GM10248 (cell line): ENCODE measurements around the gene THOC6.

ENCODE experiments used
- CTCF ChIA-PET: fragments of 300-600 bp; sonication (Branson Sonifier 250); formaldehyde crosslinking; extraction: SDS; loops from one replicate; lab custom pipeline; 2021; ENCODE audit warnings: antibody characterized with exemption; lab: Yijun Ruan, JAX
- POLR2A ChIA-PET: fragments of 350-650 bp; sonication (Branson Sonifier 250); formaldehyde crosslinking; extraction: SDS; loops from one replicate; lab custom pipeline; 2020; ENCODE audit warnings: antibody characterized with exemption; lab: Yijun Ruan, JAX
- DNase-seq: peaks from one replicate; pipeline ENCODE4 v3.0.0; 2012; ENCODE audit errors: extremely low spot score
- CTCF ChIP-seq: IDR thresholded peaks from 2 replicates; pipeline ENCODE4 v1.5.1; 2012; ENCODE audit warnings: mild to moderate bottlenecking, low read depth; ENCODE audit errors: extremely low read depth, missing control alignments, control extremely low read depth

Gene THOC6

GRCh38 chr16:3021449-3022207, 2.2 kb upstream of the THOC6 start:
- ChIA-PET CTCF (interaction anchor here (0.7 to 15.9 kb wide), 6 partner anchors 11 to 107 kb away, joined by 3 to 231 read pairs (median 8); no protein-coding TSS in a partner anchor), POLR2A (interaction anchor here (0.6 kb wide), 1 partner anchor 30 kb away, joined by 3 read pairs; no protein-coding TSS in a partner anchor)
- TF ChIP-seq CTCF, result peak; percentile 31
- DNase-seq, result peak; percentile 80

DNA sequence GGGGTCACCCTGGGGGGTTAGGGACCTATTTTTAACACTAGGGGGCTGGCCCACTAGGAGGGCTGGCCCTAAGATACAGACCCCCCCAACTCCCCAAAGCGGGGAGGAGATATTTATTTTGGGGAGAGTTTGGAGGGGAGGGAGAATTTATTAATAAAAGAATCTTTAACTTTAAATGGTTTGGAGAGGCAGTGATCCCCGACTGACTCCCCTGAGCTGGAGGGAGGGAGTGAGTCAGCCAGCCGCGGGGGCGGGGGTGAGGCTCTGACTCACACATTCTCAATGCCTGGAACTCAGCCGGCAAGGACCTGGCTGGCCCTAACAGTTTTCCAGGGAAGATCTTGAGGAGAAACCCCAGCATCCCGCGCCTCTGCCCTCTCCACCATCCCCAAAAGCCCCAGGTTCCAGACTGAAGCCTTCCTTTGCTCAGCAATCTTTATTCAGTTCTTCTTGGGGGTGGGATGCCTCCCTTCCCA, 1.6 kb upstream of the THOC6 start:
- TF ChIP-seq CTCF, result no peak
- DNase-seq, result peak; percentile 73
- ChIA-PET CTCF (interaction anchor here (1.0 to 15.9 kb wide), 5 partner anchors 10 to 107 kb away, joined by 3 to 231 read pairs (median 10); no protein-coding TSS in a partner anchor), POLR2A (interaction anchor here (0.6 kb wide), 1 partner anchor 29 kb away, joined by 3 read pairs; no protein-coding TSS in a partner anchor)

GRCh38 chr16:3022684-3023414, 986 bp upstream of the THOC6 start:
- POLR2A ChIA-PET, result interaction anchor here (0.7 kb wide), 1 partner anchor 112 kb away, joined by 3 read pairs; the partner anchor contains the start of gene ZNF213
- no peak for TF ChIP-seq CTCF
- CTCF ChIA-PET, result interaction anchor here (0.8 to 15.9 kb wide), 6 partner anchors 10 to 106 kb away, joined by 3 to 231 read pairs (median 8); no protein-coding TSS in a partner anchor
- peak; percentile 49 for DNase-seq

- POLR2A ChIA-PET, result interaction anchor here (0.7 kb wide), 1 partner anchor 112 kb away, joined by 3 read pairs; the partner anchor contains the start of gene ZNF213
- CTCF ChIA-PET, result interaction anchor here (0.8 to 15.9 kb wide), 4 partner anchors 9 to 105 kb away, joined by 3 to 231 read pairs (median 52); no protein-coding TSS in a partner anchor
- DNase-seq, result no peak
- no peak for TF ChIP-seq CTCF
Measured at GRCh38 chr16:3023415-3023668, 493 bp upstream of the THOC6 start.

- CTCF ChIA-PET, result interaction anchor here (0.8 to 15.9 kb wide), 6 partner anchors 10 to 106 kb away, joined by 3 to 231 read pairs (median 6); partner anchors contain the start of gene ZNF213
- POLR2A ChIA-PET, result interaction anchor here (0.7 kb wide), 1 partner anchor 16 kb away, joined by 3 read pairs; no protein-coding TSS in a partner anchor
- DNase-seq, result no peak
- no peak for TF ChIP-seq CTCF
Measured at GRCh38 chr16:3025032-3026002, 1.5 kb downstream of the THOC6 start.
